Neural cell (in vitro differentiated cells): ENCODE results near the gene TMEM134. TPM values are rescaled to one million over a fixed set of nuclear protein-coding genes. Genes with fewer than 3 reads are reported as not detected.

Experiments
- polyA plus RNA-seq: library from polyadenylated mRNA; depleted of rRNA; stranded (reverse); fragments of >200 nt; gene quantifications from 2 replicates; pipeline ENCODE4 v1.2.3, GENCODE V29; 2014
- small RNA-seq, 3 experiments: library from RNA; depleted of rRNA; stranded (forward); fragments of <200 nt; gene quantifications; one replicate each; pipeline ENCODE3, GENCODE V24; 2012

TMEM134 gene
- polyA plus RNA-seq, 1 donor from 2014 or later = 50.3 TPM

Small RNA genes within 50 kb of the gene (small RNA-seq; reads per million reads assigned to genes)
- 0 reads per million in 3 experiments for gene MIR6752

Other genes with a start within 250 kb of the TMEM134 start
- gene GRK2, start 202.8 kb downstream of the TMEM134 start, polyA plus RNA-seq = 47.3 and 59.1 TPM in 2 replicates
- 93.5 and 111 TPM in 2 replicates for gene ANKRD13D, start 179.9 kb downstream of the TMEM134 start, polyA plus RNA-seq
- 0.89 and 1.4 TPM in 2 replicates for gene SSH3, start 165.7 kb downstream of the TMEM134 start, polyA plus RNA-seq
- 6.0 and 6.8 TPM in 2 replicates for gene POLD4, start 115.7 kb downstream of the TMEM134 start, polyA plus RNA-seq
- gene CLCF1, start 95.7 kb downstream of the TMEM134 start, polyA plus RNA-seq = 0.34 TPM in 1 of 2 replicates, not detected in the other
- 59.6 and 76.2 TPM in 2 replicates for gene RAD9A, start 77.3 kb downstream of the TMEM134 start, polyA plus RNA-seq
- gene PPP1CA, start 67.4 kb downstream of the TMEM134 start, polyA plus RNA-seq = 102 and 106 TPM in 2 replicates
- gene TBC1D10C, start 65.2 kb downstream of the TMEM134 start, polyA plus RNA-seq = not detected in 2 replicates
- not detected in 2 replicates for gene CARNS1, start 53.6 kb downstream of the TMEM134 start, polyA plus RNA-seq
- gene RPS6KB2, start 40.8 kb downstream of the TMEM134 start, polyA plus RNA-seq = 92.8 and 95.0 TPM in 2 replicates
- gene PTPRCAP, start 31.6 kb downstream of the TMEM134 start, polyA plus RNA-seq = 1.7 and 3.4 TPM in 2 replicates
- gene CORO1B, start 25.8 kb downstream of the TMEM134 start, polyA plus RNA-seq = 56.7 and 72.3 TPM in 2 replicates
- gene GPR152, start 16.5 kb downstream of the TMEM134 start, polyA plus RNA-seq = not detected in 2 replicates
- gene CABP4, start 13.9 kb downstream of the TMEM134 start, polyA plus RNA-seq = not detected in 2 replicates
- 83.9 and 121 TPM in 2 replicates for gene AIP, start 13.8 kb upstream of the TMEM134 start, polyA plus RNA-seq
- gene PITPNM1, start 36.1 kb upstream of the TMEM134 start, polyA plus RNA-seq = 25.8 and 37.2 TPM in 2 replicates
- gene CDK2AP2, start 38.9 kb upstream of the TMEM134 start, polyA plus RNA-seq = 18.1 and 22.4 TPM in 2 replicates
- not detected in 2 replicates for gene CABP2, start 54.2 kb upstream of the TMEM134 start, polyA plus RNA-seq
- 94.6 and 114 TPM in 2 replicates for gene GSTP1, start 114.6 kb upstream of the TMEM134 start, polyA plus RNA-seq
- gene NDUFV1, start 137.7 kb upstream of the TMEM134 start, polyA plus RNA-seq = 393 and 421 TPM in 2 replicates
- gene NUDT8, start 160.7 kb upstream of the TMEM134 start, polyA plus RNA-seq = 2.9 TPM in 1 of 2 replicates, not detected in the other
- gene TBX10, start 170.5 kb upstream of the TMEM134 start, polyA plus RNA-seq = not detected in 2 replicates
- not detected in 2 replicates for gene ACY3, start 181.5 kb upstream of the TMEM134 start, polyA plus RNA-seq
- not detected in 2 replicates for gene ALDH3B2, start 205.4 kb upstream of the TMEM134 start, polyA plus RNA-seq